Heart left ventricle (tissue), 13 donors: Measurements from ENCODE around the gene GALNT2.

Experiments
- POLR2A ChIP-seq, 2 donors: fragments of 450-650 bp; IDR thresholded peaks; one replicate each; pipeline ENCODE4 v1.6.1; 2017; ENCODE audit warnings: antibody characterized with exemption in 2 of 2, mild to moderate bottlenecking in 2 of 2, moderate library complexity in 2 of 2
- TF ChIP-seq, protein P1 (sequence below), 12 donors: fragments of 200-600 bp; sonication (generic) in 4 of 12; IDR thresholded peaks; one replicate each; pipeline versions ENCODE4 v1.5.0 to v1.8.0; 2018 to 2022; ENCODE audit warnings: antibody characterized with exemption in 12 of 12, mild to moderate bottlenecking in 5 of 12
- donor health status: ischemic (EF 13 %, LVEDD 7.1; RV severe dilation, severe dysfunction).
- donor health status: DM: no; HTN: yes; CAD: no.
- donor health status: DM: no; HTN: no; CAD: no.
- donor health status: ischemic (EF 25% LVEDD 6.9; RV normal size, moderate dysfunction).
- donor health status: ischemic (EF 25% LVEDD 5.7; RV mildly dilated, moderate dysfunction).
- donor health status: ischemic (EF 35%, LVEDD 5.7; RV mildly dilated, moderate dysfunction).
- donor health status: nonischemic (EF 11% LVEDD 7.7; RV severe dilation, severe dysfunction).
- donor health status: DM: yes; HTN: yes; CAD: no.
- donor health status: PGD.
- donor health status: ischemic (EF 29% LVEDD 5.4; RV normal size, mild dysfunction).
- donor health status: nonischemic (EF 23%, LVEDD 6.1; RV moderate dilation, normal function).

DNA sequence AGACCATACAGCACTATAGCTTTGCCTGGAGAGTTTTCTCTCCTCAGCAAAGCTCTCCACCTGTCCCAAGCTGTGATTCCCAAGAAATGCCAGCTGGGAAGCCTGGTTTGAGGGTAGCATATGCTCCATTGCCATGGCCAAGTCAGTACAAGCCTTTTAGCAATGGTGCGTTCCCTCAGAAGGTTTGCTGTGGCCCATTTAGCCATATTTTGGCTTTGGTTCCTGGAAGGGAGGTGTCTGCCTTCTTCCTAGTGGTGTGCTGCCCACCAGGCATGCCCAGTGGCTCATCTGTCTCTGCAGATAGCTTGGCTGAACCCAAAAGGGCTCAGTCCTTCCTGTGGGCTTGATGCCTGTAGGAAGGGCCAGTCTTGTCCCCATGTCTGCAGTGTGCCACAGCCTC is 32.4 kb downstream of the GALNT2 start:
- TF ChIP-seq, protein P1, sequence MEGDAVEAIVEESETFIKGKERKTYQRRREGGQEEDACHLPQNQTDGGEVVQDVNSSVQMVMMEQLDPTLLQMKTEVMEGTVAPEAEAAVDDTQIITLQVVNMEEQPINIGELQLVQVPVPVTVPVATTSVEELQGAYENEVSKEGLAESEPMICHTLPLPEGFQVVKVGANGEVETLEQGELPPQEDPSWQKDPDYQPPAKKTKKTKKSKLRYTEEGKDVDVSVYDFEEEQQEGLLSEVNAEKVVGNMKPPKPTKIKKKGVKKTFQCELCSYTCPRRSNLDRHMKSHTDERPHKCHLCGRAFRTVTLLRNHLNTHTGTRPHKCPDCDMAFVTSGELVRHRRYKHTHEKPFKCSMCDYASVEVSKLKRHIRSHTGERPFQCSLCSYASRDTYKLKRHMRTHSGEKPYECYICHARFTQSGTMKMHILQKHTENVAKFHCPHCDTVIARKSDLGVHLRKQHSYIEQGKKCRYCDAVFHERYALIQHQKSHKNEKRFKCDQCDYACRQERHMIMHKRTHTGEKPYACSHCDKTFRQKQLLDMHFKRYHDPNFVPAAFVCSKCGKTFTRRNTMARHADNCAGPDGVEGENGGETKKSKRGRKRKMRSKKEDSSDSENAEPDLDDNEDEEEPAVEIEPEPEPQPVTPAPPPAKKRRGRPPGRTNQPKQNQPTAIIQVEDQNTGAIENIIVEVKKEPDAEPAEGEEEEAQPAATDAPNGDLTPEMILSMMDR (IDR thresholded peaks at IDR 0.05), result no peak
- TF ChIP-seq POLR2A (IDR thresholded peaks at IDR 0.05), result no peak
